ENCODE results near the gene TDRD3. TPM values are rescaled to one million over a fixed set of nuclear protein-coding genes. Genes with fewer than 3 reads are reported as not detected.

TDRD3 gene
- total RNA-seq, 1 experiment from 2014 or later, result 21.4 TPM

GRCh38 chr13:60433505-60433904 is 36.5 kb downstream of the TDRD3 start:
- intact Hi-C loops (cut with micrococcal nuclease), result loop anchor here (5.0 to 10.0 kb wide), 4 partner anchors 269 to 1041 kb away; partner anchors contain the start of gene DIAPH3
- no peaks in the 10 kb centered on the region for H3K27me3 Mint-ChIP-seq (ENCODE audit: insufficient read depth, unreplicated experiment)
- H3K4me1 Mint-ChIP-seq (ENCODE audit: insufficient read depth, unreplicated experiment), result peaks cover 5% of the 10 kb centered on the region
- ChIA-PET POLR2A (interaction anchor here (1.0 kb wide), 1 partner anchor 35 kb away, joined by 3 read pairs; no protein-coding TSS in a partner anchor), CTCF (interaction anchor here (0.8 to 1.1 kb wide), 2 partner anchors 98 to 1042 kb away, joined by 3 read pairs; no protein-coding TSS in a partner anchor)
- no peak for DNase-seq (ENCODE audit: unreplicated experiment)
- no peaks in the 10 kb centered on the region for H3K36me3 Mint-ChIP-seq (ENCODE audit: insufficient read depth, unreplicated experiment)
- H3K27ac Mint-ChIP-seq (ENCODE audit: low read depth, unreplicated experiment), result no peak overlapping the region
- no peak overlapping the region for H3K4me3 Mint-ChIP-seq (ENCODE audit: unreplicated experiment)
- no peak for TF ChIP-seq CTCF (IDR thresholded peaks at IDR 0.05; ENCODE audit: unreplicated experiment)
- peaks cover 7% of the 10 kb centered on the region for H3K9me3 Mint-ChIP-seq (ENCODE audit: unreplicated experiment)
- BruUV-seq (replicated peaks), result no TSS peak

GRCh38 chr13:60435762-60436374 is 38.8 kb downstream of the TDRD3 start:
- Mint-ChIP-seq H3K27ac (ENCODE audit: low read depth, unreplicated experiment) (no peak overlapping the region), H3K36me3 (ENCODE audit: insufficient read depth, unreplicated experiment) (no peaks in the 10 kb centered on the region), H3K4me1 (ENCODE audit: insufficient read depth, unreplicated experiment) (peaks cover 5% of the 10 kb centered on the region), H3K4me3 (ENCODE audit: unreplicated experiment) (no peak overlapping the region), H3K9me3 (ENCODE audit: unreplicated experiment) (peaks cover 7% of the 10 kb centered on the region), H3K27me3 (ENCODE audit: insufficient read depth, unreplicated experiment) (no peaks in the 10 kb centered on the region)
- POLR2A ChIA-PET, result no interaction called here
- CTCF ChIA-PET, result interaction anchor here (0.9 kb wide), 1 partner anchor 39 kb away, joined by 4 read pairs; the partner anchor contains the start of gene TDRD3
- intact Hi-C loops (cut with micrococcal nuclease), result loop anchor here (10.0 kb wide), 1 partner anchor 271 kb away; the partner anchor contains the start of gene DIAPH3
- no peak for TF ChIP-seq CTCF (IDR thresholded peaks at IDR 0.05; ENCODE audit: unreplicated experiment)
- BruUV-seq (replicated peaks), result no TSS peak
- DNase-seq (ENCODE audit: unreplicated experiment), result no peak

GRCh38 chr13:60439201-60439600 is 42.2 kb downstream of the TDRD3 start:
- Mint-ChIP-seq H3K4me3 (ENCODE audit: unreplicated experiment) (no peak overlapping the region), H3K4me1 (ENCODE audit: insufficient read depth, unreplicated experiment) (peaks cover 5% of the 10 kb centered on the region), H3K9me3 (ENCODE audit: unreplicated experiment) (peaks cover 7% of the 10 kb centered on the region), H3K27me3 (ENCODE audit: insufficient read depth, unreplicated experiment) (no peaks in the 10 kb centered on the region), H3K36me3 (ENCODE audit: insufficient read depth, unreplicated experiment) (no peaks in the 10 kb centered on the region), H3K27ac (ENCODE audit: low read depth, unreplicated experiment) (no peak overlapping the region)
- ChIA-PET CTCF (interaction anchor here (0.9 to 1.9 kb wide), 2 partner anchors 8 to 21 kb away, joined by 3 to 7 read pairs; no protein-coding TSS in a partner anchor), POLR2A (interaction anchor here (0.7 kb wide), 1 partner anchor 13 kb away, joined by 3 read pairs; no protein-coding TSS in a partner anchor)
- intact Hi-C loops (cut with micrococcal nuclease), result loop anchor here (10.0 kb wide), 1 partner anchor 274 kb away; the partner anchor contains the start of gene DIAPH3
- BruUV-seq (replicated peaks), result no TSS peak
- no peak for TF ChIP-seq CTCF (IDR thresholded peaks at IDR 0.05; ENCODE audit: unreplicated experiment)
- DNase-seq (ENCODE audit: unreplicated experiment), result no peak

GRCh38 chr13:60441761-60442160 is 44.7 kb downstream of the TDRD3 start:
- Mint-ChIP-seq H3K27me3 (ENCODE audit: insufficient read depth, unreplicated experiment) (no peaks in the 10 kb centered on the region), H3K4me3 (ENCODE audit: unreplicated experiment) (no peak overlapping the region), H3K27ac (ENCODE audit: low read depth, unreplicated experiment) (no peak overlapping the region), H3K9me3 (ENCODE audit: unreplicated experiment) (peaks cover 7% of the 10 kb centered on the region), H3K36me3 (ENCODE audit: insufficient read depth, unreplicated experiment) (no peaks in the 10 kb centered on the region), H3K4me1 (ENCODE audit: insufficient read depth, unreplicated experiment) (peaks cover 5% of the 10 kb centered on the region)
- no TSS peak for BruUV-seq (replicated peaks)
- intact Hi-C loops (cut with micrococcal nuclease), result loop anchor here (10.0 kb wide), 1 partner anchor 973 kb away; the partner anchor contains the start of gene PCDH20
- CTCF ChIA-PET, result interaction anchor here (0.6 kb wide), 1 partner anchor 10 kb away, joined by 3 read pairs; no protein-coding TSS in a partner anchor
- POLR2A ChIA-PET, result interaction anchor here (1.7 kb wide), 1 partner anchor 45 kb away, joined by 3 read pairs; the partner anchor contains the start of gene TDRD3
- DNase-seq (ENCODE audit: unreplicated experiment), result no peak
- no peak for TF ChIP-seq CTCF (IDR thresholded peaks at IDR 0.05; ENCODE audit: unreplicated experiment)
